HG03558 (cell line): ENCODE data around the gene FRMD5.
"Not testable (repeated sequence)": the region's sequence is repeated elsewhere in the genome, so short reads cannot be mapped to it uniquely, and the experiment has no call there.

Experiments used
- ATAC-seq: cut with Tn5 transposase; IDR thresholded peaks from one replicate; pipeline ENCODE4 v1.9.1; 2021; ENCODE audit warnings: moderate number of reproducible peaks; ENCODE audit not compliant: unreplicated experiment; ENCODE audit errors: extremely low read depth

Gene FRMD5

GRCh38 chr15:44035781-44036699 is 159.0 kb downstream of the FRMD5 start:
- no peak for ATAC-seq

GRCh38 chr15:44034933-44035624 is 160.0 kb downstream of the FRMD5 start:
- no peak for ATAC-seq

- no peak for ATAC-seq
Measured at GRCh38 chr15:44034334-44034733, 160.7 kb downstream of the FRMD5 start.

GRCh38 chr15:44033894-44034293 is 161.2 kb downstream of the FRMD5 start:
- ATAC-seq, result no peak

- not testable (repeated sequence) for ATAC-seq
Measured at GRCh38 chr15:44032820-44033219, 162.3 kb downstream of the FRMD5 start.

- ATAC-seq, result no peak
Measured at GRCh38 chr15:44029940-44030568, 165.0 kb downstream of the FRMD5 start.

GRCh38 chr15:44029003-44029402 is 166.1 kb downstream of the FRMD5 start:
- no peak for ATAC-seq

- no peak for ATAC-seq
Measured at GRCh38 chr15:44028349-44028748, 166.7 kb downstream of the FRMD5 start.

GRCh38 chr15:44024155-44024554 is 170.9 kb downstream of the FRMD5 start:
- no peak for ATAC-seq

- no peak for ATAC-seq
Measured at GRCh38 chr15:44023176-44023575, 171.9 kb downstream of the FRMD5 start.

- no peak for ATAC-seq
Measured at GRCh38 chr15:44018151-44018550, 176.9 kb downstream of the FRMD5 start.

GRCh38 chr15:44015545-44016305 is 179.3 kb downstream of the FRMD5 start:
- no peak for ATAC-seq

GRCh38 chr15:44011238-44011854 is 183.7 kb downstream of the FRMD5 start:
- no peak for ATAC-seq

- no peak for ATAC-seq
Measured at GRCh38 chr15:44010089-44010488, 185.0 kb downstream of the FRMD5 start.

- no peak for ATAC-seq
Measured at GRCh38 chr15:44009038-44009437, 186.0 kb downstream of the FRMD5 start.

- not testable (repeated sequence) for ATAC-seq
Measured at GRCh38 chr15:44000248-44000647, 194.8 kb downstream of the FRMD5 start.

GRCh38 chr15:43998607-43999006 is 196.5 kb downstream of the FRMD5 start:
- no peak for ATAC-seq

- ATAC-seq, result no peak
Measured at GRCh38 chr15:43991206-43991605, 203.9 kb downstream of the FRMD5 start.

GRCh38 chr15:43989938-43990337 is 205.1 kb downstream of the FRMD5 start:
- ATAC-seq, result no peak

- ATAC-seq, result no peak
Measured at GRCh38 chr15:43988900-43989299, 206.2 kb downstream of the FRMD5 start.
